Activated T-helper 2 cell treated with anti-CD3 and anti-CD28 coated beads, Interferon-gamma antibody, Interleukin-2, Interleukin-4, amounts not matched to agents 10 μg/mL and 5 μg/mL and 100 μg/mL, durations not matched to agents 14 hours and 24 hours and 36 hours (primary cell): ENCODE results near the gene NKAIN4. TPM values are rescaled to one million over a fixed set of nuclear protein-coding genes. Genes with fewer than 3 reads are reported as not detected.

Source experiments
- DNase-seq: peaks from one replicate; pipeline ENCODE4 v3.0.0; 2021; ENCODE audit warnings: low spot score
- H3K27ac Mint-ChIP-seq: one replicate; pipeline ENCODE4 v1.8.0; 2021; ENCODE audit warnings: mixed read lengths
- H3K27me3 Mint-ChIP-seq: one replicate; pipeline ENCODE4 v1.8.0; 2021; ENCODE audit warnings: low read depth, mixed read lengths
- H3K36me3 Mint-ChIP-seq: one replicate; pipeline ENCODE4 v1.8.0; 2021; ENCODE audit warnings: low read depth, mixed read lengths
- H3K4me1 Mint-ChIP-seq: one replicate; pipeline ENCODE4 v1.8.0; 2021; ENCODE audit warnings: low read depth, mixed read lengths
- H3K4me3 Mint-ChIP-seq: one replicate; pipeline ENCODE4 v1.8.0; 2021; ENCODE audit warnings: low read depth, mild to moderate bottlenecking, moderate library complexity, mixed read lengths
- H3K9me3 Mint-ChIP-seq: one replicate; pipeline ENCODE4 v1.8.0; 2021; ENCODE audit warnings: mixed read lengths
- intact Hi-C: fragments of 100-400 bp; cut with micrococcal nuclease; formaldehyde crosslinking; loops from one replicate; pipeline ENCODE4 v1.15.1; 2023
- total RNA-seq: library from RNA; stranded (reverse); gene quantifications from 2 replicates; pipeline ENCODE4 v1.2.3, GENCODE V29; 2022

Gene NKAIN4
- total RNA-seq, 1 donor from 2014 or later = not detected

- Mint-ChIP-seq H3K4me1 (no peaks in the 10 kb centered on the region), H3K9me3 (no peaks in the 10 kb centered on the region), H3K36me3 (no peaks in the 10 kb centered on the region), H3K27me3 (peaks cover 7% of the 10 kb centered on the region), H3K27ac (no peak overlapping the region), H3K4me3 (no peak overlapping the region)
- no peak for DNase-seq
- intact Hi-C loops = no loop called here
Observed at GRCh38 chr20:63244468-63244867, 9.8 kb downstream of the NKAIN4 start.

- H3K27ac Mint-ChIP-seq = no peak overlapping the region
Observed at GRCh38 chr20:63243604-63244247, 10.5 kb downstream of the NKAIN4 start.

GRCh38 chr20:63242736-63243135 is 11.5 kb downstream of the NKAIN4 start:
- Mint-ChIP-seq H3K4me1 (no peaks in the 10 kb centered on the region), H3K27ac (no peak overlapping the region), H3K36me3 (no peaks in the 10 kb centered on the region), H3K9me3 (no peaks in the 10 kb centered on the region), H3K27me3 (peaks cover 2% of the 10 kb centered on the region), H3K4me3 (no peak overlapping the region)
- intact Hi-C loops = no loop called here
- DNase-seq = no peak

More at GRCh38 chr20:63243604-63244247, 10.5 kb downstream of the NKAIN4 start:
- H3K4me3 Mint-ChIP-seq = no peak overlapping the region
- H3K27me3 Mint-ChIP-seq = peaks cover 7% of the 10 kb centered on the region
- no peaks in the 10 kb centered on the region for H3K4me1 Mint-ChIP-seq
- H3K9me3 Mint-ChIP-seq = no peaks in the 10 kb centered on the region
- intact Hi-C loops = no loop called here
- H3K36me3 Mint-ChIP-seq = no peaks in the 10 kb centered on the region
- no peak for DNase-seq

GRCh38 chr20:63241272-63241671 is 13.0 kb downstream of the NKAIN4 start:
- Mint-ChIP-seq H3K27ac (no peak overlapping the region), H3K27me3 (peaks cover 2% of the 10 kb centered on the region), H3K4me1 (no peaks in the 10 kb centered on the region), H3K4me3 (no peak overlapping the region), H3K9me3 (no peaks in the 10 kb centered on the region), H3K36me3 (no peaks in the 10 kb centered on the region)
- DNase-seq = no peak
- intact Hi-C loops = no loop called here

- Mint-ChIP-seq H3K4me3 (no peak overlapping the region), H3K27ac (no peak overlapping the region), H3K4me1 (no peaks in the 10 kb centered on the region), H3K9me3 (no peaks in the 10 kb centered on the region), H3K27me3 (no peaks in the 10 kb centered on the region), H3K36me3 (no peaks in the 10 kb centered on the region)
- intact Hi-C loops = no loop called here
- DNase-seq = no peak
Observed at GRCh38 chr20:63240004-63240403, 14.3 kb downstream of the NKAIN4 start.

- H3K4me3 Mint-ChIP-seq = no peak overlapping the region
- no peaks in the 10 kb centered on the region for H3K9me3 Mint-ChIP-seq
- H3K27ac Mint-ChIP-seq = no peak overlapping the region
- H3K36me3 Mint-ChIP-seq = no peaks in the 10 kb centered on the region
- DNase-seq = no peak
- no peaks in the 10 kb centered on the region for H3K27me3 Mint-ChIP-seq
- H3K4me1 Mint-ChIP-seq = peaks cover 1% of the 10 kb centered on the region
- intact Hi-C loops = no loop called here
Observed at GRCh38 chr20:63239431-63239830, 14.8 kb downstream of the NKAIN4 start.

- intact Hi-C loops = no loop called here
- no peak for DNase-seq
Observed at GRCh38 chr20:63238514-63239125, 15.6 kb downstream of the NKAIN4 start.

GRCh38 chr20:63238031-63238430 is 16.2 kb downstream of the NKAIN4 start:
- DNase-seq = no peak
- Mint-ChIP-seq H3K27ac (no peak overlapping the region), H3K4me1 (peaks cover 1% of the 10 kb centered on the region), H3K36me3 (no peaks in the 10 kb centered on the region), H3K4me3 (no peak overlapping the region), H3K27me3 (no peaks in the 10 kb centered on the region), H3K9me3 (no peaks in the 10 kb centered on the region)
- intact Hi-C loops = no loop called here

More at GRCh38 chr20:63238514-63239125, 15.6 kb downstream of the NKAIN4 start:
- Mint-ChIP-seq H3K27ac (no peak overlapping the region), H3K27me3 (no peaks in the 10 kb centered on the region), H3K4me1 (peaks cover 1% of the 10 kb centered on the region), H3K4me3 (no peak overlapping the region), H3K9me3 (no peaks in the 10 kb centered on the region), H3K36me3 (no peaks in the 10 kb centered on the region)

GRCh38 chr20:63236116-63236837 is 18.0 kb downstream of the NKAIN4 start:
- Mint-ChIP-seq H3K36me3 (no peaks in the 10 kb centered on the region), H3K4me3 (no peak overlapping the region), H3K4me1 (peaks cover 1% of the 10 kb centered on the region)

GRCh38 chr20:63235399-63235983 is 18.8 kb downstream of the NKAIN4 start, which contains the start of gene BIRC7:
Gene BIRC7, plus strand, starts transcription at chr20:63235905. Its CDS starts 192 bp downstream, at chr20:63236097.
- intact Hi-C loops = no loop called here
- no peaks in the 10 kb centered on the region for H3K36me3 Mint-ChIP-seq
- no peak within 1 kb of the TSS for H3K27ac Mint-ChIP-seq
- H3K9me3 Mint-ChIP-seq = no peaks in the 10 kb centered on the region
- DNase-seq = no peak
- peaks cover 1% of the 10 kb centered on the region for H3K4me1 Mint-ChIP-seq
- no peak within 1 kb of the TSS for H3K4me3 Mint-ChIP-seq
- H3K27me3 Mint-ChIP-seq = peaks cover 19% of the 10 kb centered on the region

More at GRCh38 chr20:63236116-63236837, 18.0 kb downstream of the NKAIN4 start:
- no peak for DNase-seq
- Mint-ChIP-seq H3K27ac (no peak overlapping the region), H3K9me3 (no peaks in the 10 kb centered on the region), H3K27me3 (peaks cover 12% of the 10 kb centered on the region)
- intact Hi-C loops = no loop called here

- intact Hi-C loops = no loop called here
- H3K4me1 Mint-ChIP-seq = peaks cover 1% of the 10 kb centered on the region
- H3K27me3 Mint-ChIP-seq = peaks cover 26% of the 10 kb centered on the region
- no peaks in the 10 kb centered on the region for H3K36me3 Mint-ChIP-seq
- no peak overlapping the region for H3K27ac Mint-ChIP-seq
- no peaks in the 10 kb centered on the region for H3K9me3 Mint-ChIP-seq
- no peak overlapping the region for H3K4me3 Mint-ChIP-seq
- DNase-seq = no peak
Observed at GRCh38 chr20:63234693-63235398, 19.4 kb downstream of the NKAIN4 start.

- Mint-ChIP-seq H3K4me3 (no peak overlapping the region), H3K4me1 (peaks cover 1% of the 10 kb centered on the region), H3K36me3 (no peaks in the 10 kb centered on the region), H3K9me3 (no peaks in the 10 kb centered on the region), H3K27ac (no peak overlapping the region), H3K27me3 (peaks cover 34% of the 10 kb centered on the region)
- DNase-seq = no peak
- intact Hi-C loops = no loop called here
Observed at GRCh38 chr20:63233924-63234323, 20.3 kb downstream of the NKAIN4 start.
